Endothelial cell of umbilical vein (primary cell): ENCODE data around the gene DENND4C. TPM values are rescaled to one million over a fixed set of nuclear protein-coding genes. Genes with fewer than 3 reads are reported as not detected.

Experiments used
- BruUV-seq: library from RNA; stranded (reverse); fragments of 400-500 nt; replicated peaks from 2 replicates; lab custom pipeline; 2021; lab: Mats Ljungman, UMichigan
- CTCF ChIA-PET: fragments of 300-600, 350-600 bp; sonication (Branson Sonifier 250); formaldehyde crosslinking; loops from one replicate; lab custom pipeline; 2021; ENCODE audit warnings: antibody characterized with exemption, inconsistent platforms; lab: Charles Lee
- POLR2A ChIA-PET: fragments of 300-600, 350-600 bp; sonication (Branson Sonifier 250); formaldehyde crosslinking; loops from one replicate; lab custom pipeline; 2021; ENCODE audit warnings: antibody characterized with exemption, inconsistent platforms; lab: Charles Lee
- DNase-seq: peaks from one replicate; pipeline ENCODE4 v3.0.0-alpha.2; 2011; ENCODE audit warnings: low read depth, low spot score
- FAIRE-seq: peaks from 2 replicates; lab custom pipeline; 2011; peaks lifted over from hg19 to GRCh38; lab: Jason Lieb, UNC
- H2AFZ ChIP-seq: 2 replicates; pipeline ENCODE4 v1.6.0; 2012; ENCODE audit warnings: low read depth, low read length, control low read depth, inconsistent platforms
- H3K27ac ChIP-seq: 2 replicates; pipeline ENCODE4 v1.5.1; 2011; ENCODE audit warnings: low read depth, mild to moderate bottlenecking, control low read depth, low read length, moderate library complexity; ENCODE audit not compliant: insufficient read depth
- H3K27me3 ChIP-seq, 2 experiments: 2 replicates each; pipeline versions ENCODE4 v1.6.0 to v1.6.1; 2011; ENCODE audit warnings: low read length in 2 of 2, mixed read lengths in 1 of 2; ENCODE audit not compliant: control insufficient read depth in 2 of 2, insufficient read depth in 2 of 2
- H3K36me3 ChIP-seq, 2 experiments: 2 replicates in 1 of 2; 3 replicates in 1 of 2; pipeline ENCODE4 v1.5.1; 2011; ENCODE audit warnings: low read length in 2 of 2, mild to moderate bottlenecking in 1 of 2, moderate library complexity in 1 of 2; ENCODE audit not compliant: control insufficient read depth in 2 of 2, insufficient read depth in 2 of 2; ENCODE audit errors: extremely low read depth in 1 of 2
- H3K4me1 ChIP-seq: 3 replicates; pipeline ENCODE4 v1.5.1; 2011; ENCODE audit warnings: mild to moderate bottlenecking, low read length; ENCODE audit not compliant: control insufficient read depth, insufficient read depth; ENCODE audit errors: extremely low read depth
- H3K4me2 ChIP-seq: 2 replicates; pipeline ENCODE4 v1.6.1; 2011; ENCODE audit warnings: low read length, control low read depth, mixed read lengths; ENCODE audit not compliant: insufficient read depth
- H3K4me3 ChIP-seq, 3 experiments: fragments of 200-600 bp in 1 of 3; sonication (generic), shearing (Covaris generic) in 1 of 3; replicated peaks in 1 of 3; 2 replicates each; pipeline ENCODE4 v1.5.1; 2011 to 2016; ENCODE audit warnings: control low read depth in 3 of 3, low read length in 3 of 3, mild to moderate bottlenecking in 2 of 3, inconsistent platforms in 1 of 3, low read depth in 1 of 3, moderate library complexity in 1 of 3; ENCODE audit not compliant: insufficient read depth in 1 of 3
- H3K79me2 ChIP-seq: 2 replicates; pipeline ENCODE4 v1.6.0; 2012; ENCODE audit warnings: low read length, inconsistent platforms; ENCODE audit not compliant: control insufficient read depth, insufficient read depth
- H3K9ac ChIP-seq: replicated peaks from 2 replicates; pipeline ENCODE3; 2011; ENCODE audit warnings: low read length, control low read depth; ENCODE audit not compliant: insufficient read depth; ENCODE audit errors: extremely low read depth
- H3K9me1 ChIP-seq: replicated peaks from 3 replicates; pipeline ENCODE4 v1.6.0; 2011; ENCODE audit warnings: mild to moderate bottlenecking, low read length; ENCODE audit not compliant: control insufficient read depth, insufficient read depth; ENCODE audit errors: extremely low read depth
- H3K9me3 ChIP-seq: replicated peaks from 2 replicates; pipeline ENCODE4 v1.5.1; 2012; ENCODE audit warnings: low read length, inconsistent platforms; ENCODE audit not compliant: control insufficient read depth, insufficient read depth
- H4K20me1 ChIP-seq: replicated peaks from 2 replicates; pipeline ENCODE3; 2011; ENCODE audit warnings: mild to moderate bottlenecking, low read length; ENCODE audit not compliant: control insufficient read depth, insufficient read depth; ENCODE audit errors: extremely low read depth
- EZH2 ChIP-seq: IDR thresholded peaks from 2 replicates; pipeline ENCODE4 v1.6.1; 2012; ENCODE audit warnings: borderline replicate concordance, low read depth, mild to moderate bottlenecking, moderate library complexity, low read length, inconsistent platforms; ENCODE audit not compliant: severe bottlenecking
- FOS ChIP-seq: IDR thresholded peaks from 2 replicates; pipeline ENCODE4 v1.6.1; 2011; ENCODE audit warnings: mild to moderate bottlenecking, low read length, moderate library complexity, borderline replicate concordance; ENCODE audit not compliant: insufficient read depth
- GATA2 ChIP-seq: IDR thresholded peaks from 2 replicates; pipeline ENCODE4 v1.7.0; 2011; ENCODE audit warnings: low read depth, mild to moderate bottlenecking, moderate library complexity, mixed read lengths, low read length; ENCODE audit not compliant: insufficient read length, insufficient read depth
- JUN ChIP-seq: IDR thresholded peaks from 2 replicates; pipeline ENCODE4 v1.6.1; 2011; ENCODE audit warnings: borderline replicate concordance, low read depth; ENCODE audit not compliant: insufficient read length, insufficient read depth
- MYC ChIP-seq: IDR thresholded peaks from one replicate; pipeline ENCODE4 v1.6.1; 2011; ENCODE audit warnings: mild to moderate bottlenecking, low read depth, low read length
- POLR2A ChIP-seq: IDR thresholded peaks from 2 replicates; pipeline ENCODE4 v1.6.1; 2012; ENCODE audit warnings: low read depth, mild to moderate bottlenecking, control low read depth, low read length
- POLR2AphosphoS5 ChIP-seq: IDR thresholded peaks from 2 replicates; pipeline ENCODE4 v1.6.1; 2012; ENCODE audit warnings: low read depth, mild to moderate bottlenecking, control low read depth, low read length, moderate library complexity; ENCODE audit not compliant: insufficient read depth
- dilution Hi-C: fragments of 300-500 bp; cut with MboI; formaldehyde crosslinking; loops from one replicate; pipeline ENCODE4 v1.15.0; 2019; ENCODE audit warnings: low sequenced_read_pairs; ENCODE audit not compliant: extremely low pct_ligation_motif_present
- intact Hi-C: fragments of 100-400 bp; cut with micrococcal nuclease; formaldehyde crosslinking; loops from one replicate; pipeline ENCODE4 v1.10.0; 2022
- polyA plus RNA-seq, 4 experiments: library from polyadenylated mRNA; depleted of rRNA in 3 of 4; stranded (reverse) in 3 of 4; unstranded in 1 of 4; fragments of >200 nt; gene quantifications; 2 replicates each; pipeline versions ENCODE4 v1.2.1 to v1.2.3, GENCODE V29; 2011 to 2012; ENCODE audit warnings: missing spikeins in 1 of 4
- total RNA-seq: library from RNA; stranded (reverse); gene quantifications from 2 replicates; pipeline ENCODE4 v1.2.3, GENCODE V29; 2021
- TF ChIP-seq, protein P1 (sequence below), 2 donors: IDR thresholded peaks; 1 replicate in 1 of 2; 2 replicates in 1 of 2; pipeline ENCODE4 v1.5.1; 2011; ENCODE audit warnings: low read length in 2 of 2, mild to moderate bottlenecking in 2 of 2, moderate library complexity in 2 of 2, control low read depth in 1 of 2, inconsistent platforms in 1 of 2, low read depth in 1 of 2; ENCODE audit not compliant: insufficient read depth in 1 of 2; ENCODE audit errors: extremely low read depth in 1 of 2
- TF ChIP-seq, protein P2 (sequence below): IDR thresholded peaks from 2 replicates; pipeline ENCODE4 v1.6.1; 2011; ENCODE audit not compliant: insufficient read depth, insufficient read length

DENND4C gene
- total and polyA plus RNA-seq, 2 donors (not counting 3 experiments of a cell fraction or from before 2014, with no cell fraction given) = 9.6 to 36.8 TPM

DNA sequence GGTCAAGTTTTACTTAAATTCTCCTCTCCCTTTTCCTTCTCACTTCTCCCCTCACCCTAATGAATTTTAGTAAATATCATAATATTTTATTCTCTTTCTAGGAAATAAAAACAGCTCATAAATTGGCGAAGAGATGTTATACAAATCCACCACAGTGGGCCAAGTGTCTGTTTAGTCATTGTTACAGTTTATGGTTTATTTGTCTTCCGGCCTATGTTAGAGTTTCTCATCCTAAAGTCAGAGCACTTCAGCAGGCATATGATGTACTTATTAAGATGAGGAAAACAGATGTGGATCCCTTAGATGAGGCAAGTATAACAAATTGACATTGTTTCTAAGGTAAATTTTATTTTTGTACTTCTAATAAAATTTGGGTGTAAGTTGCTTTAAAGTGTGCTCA is 101.4 kb downstream of the DENND4C start:
- DNase-seq (no peak), FAIRE-seq (no peak)
- CTCF ChIA-PET = interaction anchor here (0.9 kb wide), 1 partner anchor 10 kb away, joined by 3 read pairs; no protein-coding TSS in a partner anchor

More for the DNA sequence above, 101.4 kb downstream of the DENND4C start:
- no peak overlapping the region for H3K4me2 ChIP-seq
- peaks cover 0 to 8% of the 10 kb centered on the region in 2 experiments for H3K36me3 ChIP-seq
- BruUV-seq = no TSS peak
- H3K27ac ChIP-seq = no peak overlapping the region
- H3K9me3 ChIP-seq = no peaks in the 10 kb centered on the region
- no peaks in the 10 kb centered on the region for H4K20me1 ChIP-seq
- no peak overlapping the region for H3K9ac ChIP-seq
- intact Hi-C loops (no loop called here), dilution Hi-C loops (no loop called here)
- H3K4me1 ChIP-seq = no peaks in the 10 kb centered on the region
- TF ChIP-seq GATA2 (no peak), FOS (no peak), EZH2 (no peak), POLR2AphosphoS5 (no peak), POLR2A (no peak), MYC (no peak), JUN (no peak)
- TF ChIP-seq, protein P1, sequence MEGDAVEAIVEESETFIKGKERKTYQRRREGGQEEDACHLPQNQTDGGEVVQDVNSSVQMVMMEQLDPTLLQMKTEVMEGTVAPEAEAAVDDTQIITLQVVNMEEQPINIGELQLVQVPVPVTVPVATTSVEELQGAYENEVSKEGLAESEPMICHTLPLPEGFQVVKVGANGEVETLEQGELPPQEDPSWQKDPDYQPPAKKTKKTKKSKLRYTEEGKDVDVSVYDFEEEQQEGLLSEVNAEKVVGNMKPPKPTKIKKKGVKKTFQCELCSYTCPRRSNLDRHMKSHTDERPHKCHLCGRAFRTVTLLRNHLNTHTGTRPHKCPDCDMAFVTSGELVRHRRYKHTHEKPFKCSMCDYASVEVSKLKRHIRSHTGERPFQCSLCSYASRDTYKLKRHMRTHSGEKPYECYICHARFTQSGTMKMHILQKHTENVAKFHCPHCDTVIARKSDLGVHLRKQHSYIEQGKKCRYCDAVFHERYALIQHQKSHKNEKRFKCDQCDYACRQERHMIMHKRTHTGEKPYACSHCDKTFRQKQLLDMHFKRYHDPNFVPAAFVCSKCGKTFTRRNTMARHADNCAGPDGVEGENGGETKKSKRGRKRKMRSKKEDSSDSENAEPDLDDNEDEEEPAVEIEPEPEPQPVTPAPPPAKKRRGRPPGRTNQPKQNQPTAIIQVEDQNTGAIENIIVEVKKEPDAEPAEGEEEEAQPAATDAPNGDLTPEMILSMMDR (IDR thresholded peaks at IDR 0.05; ENCODE audit: extremely low read depth in 1 of 2, insufficient read depth in 1 of 2, low read depth in 1 of 2, low read length in 2 of 2) = no peak
- TF ChIP-seq, protein P2, sequence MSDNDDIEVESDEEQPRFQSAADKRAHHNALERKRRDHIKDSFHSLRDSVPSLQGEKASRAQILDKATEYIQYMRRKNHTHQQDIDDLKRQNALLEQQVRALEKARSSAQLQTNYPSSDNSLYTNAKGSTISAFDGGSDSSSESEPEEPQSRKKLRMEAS = no peak
- no peaks in the 10 kb centered on the region for H3K9me1 ChIP-seq
- no peak overlapping the region for H3K4me3 ChIP-seq
- H2AFZ ChIP-seq = no peak overlapping the region
- no peaks in the 10 kb centered on the region for H3K27me3 ChIP-seq
- POLR2A ChIA-PET = no interaction called here
- H3K79me2 ChIP-seq = no peaks in the 10 kb centered on the region
